Cardiac muscle cell (in vitro differentiated cells and primary cell): ENCODE results near the gene FHIP2A. TPM values are rescaled to one million over a fixed set of nuclear protein-coding genes. Genes with fewer than 3 reads are reported as not detected.

Experiments used
- DNase-seq, 2 donors: peaks; one replicate each; pipeline versions ENCODE4 v3.0.0 to v3.0.0-alpha.2; 2010 to 2017; ENCODE audit warnings: low read depth in 1 of 2, low spot score in 1 of 2
- H3K27ac ChIP-seq: fragments of 200-600 bp; sonication (generic); 2 replicates; pipeline ENCODE4 v1.5.1; 2016
- H3K27me3 ChIP-seq: fragments of 200-600 bp; sonication (generic); 2 replicates; pipeline ENCODE4 v1.6.0; 2016; ENCODE audit warnings: control low read depth
- H3K36me3 ChIP-seq: fragments of 200-600 bp; sonication (generic); 2 replicates; pipeline ENCODE4 v1.5.1; 2016; ENCODE audit warnings: control low read depth
- H3K4me1 ChIP-seq: fragments of 200-600 bp; sonication (generic); 2 replicates; pipeline ENCODE4 v1.8.1; 2017; ENCODE audit warnings: low read depth, mild to moderate bottlenecking, mixed run types
- H3K4me3 ChIP-seq: fragments of 200-600 bp; sonication (generic); 2 replicates; pipeline ENCODE4 v1.5.1; 2016; ENCODE audit warnings: mild to moderate bottlenecking
- H3K9me3 ChIP-seq: fragments of 200-600 bp; sonication (generic); 2 replicates; pipeline ENCODE4 v1.5.1; 2017; ENCODE audit warnings: low read depth, mild to moderate bottlenecking, control low read depth
- polyA plus RNA-seq: library from polyadenylated mRNA; unstranded; fragments of >200 nt; fragmentation: Nextera tagmentation; extraction: Ambion mirVana; gene quantifications from 2 replicates; pipeline ENCODE4 v1.2.1, GENCODE V29; 2016
- total RNA-seq: library from RNA; depleted of rRNA; stranded (reverse); fragments of >200 nt; gene quantifications from 2 replicates; pipeline ENCODE4 v1.2.3, GENCODE V29; 2016
- TF ChIP-seq, protein P1 (sequence below): IDR thresholded peaks from 2 replicates; pipeline ENCODE4 v1.5.1; 2012; ENCODE audit warnings: low read depth, mild to moderate bottlenecking, low read length

Gene FHIP2A
- total and polyA plus RNA-seq, 2 experiments from 2014 or later = 14.8 to 49.4 TPM

DNA sequence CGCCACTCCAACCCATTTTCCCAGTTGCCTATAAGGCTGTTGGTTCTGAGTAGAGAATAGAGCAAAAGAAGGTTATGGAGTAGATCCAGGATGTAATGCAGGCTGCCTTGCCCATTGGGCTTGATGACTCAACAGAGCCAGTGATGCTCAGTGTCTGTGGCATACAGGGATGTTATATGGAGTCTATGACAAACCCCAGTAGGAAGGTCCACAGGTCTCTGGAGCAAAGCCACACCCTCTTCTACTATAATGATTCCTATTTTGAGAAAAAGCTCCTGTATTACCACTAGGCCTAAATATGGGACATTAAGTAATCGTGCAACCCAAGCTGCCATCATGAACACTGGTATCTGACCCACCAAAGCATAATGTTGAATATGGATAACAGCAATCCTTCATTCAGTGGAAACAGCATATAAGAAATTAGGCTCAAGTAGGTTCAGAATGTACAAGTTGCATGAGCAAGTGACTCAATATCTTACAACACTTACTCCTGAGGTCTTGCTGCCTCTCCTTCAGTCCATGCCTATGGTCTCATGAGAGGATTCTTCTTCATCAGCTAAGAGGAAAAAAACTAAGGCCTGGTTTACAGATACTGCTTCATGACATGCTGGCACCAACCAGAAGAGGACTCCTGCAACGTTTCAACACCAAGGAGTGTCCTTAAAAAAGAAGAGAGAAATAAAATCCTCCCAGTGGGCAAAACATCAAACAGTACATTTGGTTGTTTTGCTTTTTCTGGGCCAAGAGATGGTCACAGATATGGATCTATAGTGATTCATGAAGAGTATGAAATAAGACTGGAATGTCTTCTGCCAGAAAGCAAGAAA lies 14.8 kb upstream of the FHIP2A start:
- H3K4me3 ChIP-seq = no peak overlapping the region
- H3K4me1 ChIP-seq = no peaks in the 10 kb centered on the region
- H3K27me3 ChIP-seq = no peaks in the 10 kb centered on the region
- H3K36me3 ChIP-seq = no peaks in the 10 kb centered on the region
- no peaks in the 10 kb centered on the region for H3K9me3 ChIP-seq
- no peak overlapping the region for H3K27ac ChIP-seq
- TF ChIP-seq, protein P1, sequence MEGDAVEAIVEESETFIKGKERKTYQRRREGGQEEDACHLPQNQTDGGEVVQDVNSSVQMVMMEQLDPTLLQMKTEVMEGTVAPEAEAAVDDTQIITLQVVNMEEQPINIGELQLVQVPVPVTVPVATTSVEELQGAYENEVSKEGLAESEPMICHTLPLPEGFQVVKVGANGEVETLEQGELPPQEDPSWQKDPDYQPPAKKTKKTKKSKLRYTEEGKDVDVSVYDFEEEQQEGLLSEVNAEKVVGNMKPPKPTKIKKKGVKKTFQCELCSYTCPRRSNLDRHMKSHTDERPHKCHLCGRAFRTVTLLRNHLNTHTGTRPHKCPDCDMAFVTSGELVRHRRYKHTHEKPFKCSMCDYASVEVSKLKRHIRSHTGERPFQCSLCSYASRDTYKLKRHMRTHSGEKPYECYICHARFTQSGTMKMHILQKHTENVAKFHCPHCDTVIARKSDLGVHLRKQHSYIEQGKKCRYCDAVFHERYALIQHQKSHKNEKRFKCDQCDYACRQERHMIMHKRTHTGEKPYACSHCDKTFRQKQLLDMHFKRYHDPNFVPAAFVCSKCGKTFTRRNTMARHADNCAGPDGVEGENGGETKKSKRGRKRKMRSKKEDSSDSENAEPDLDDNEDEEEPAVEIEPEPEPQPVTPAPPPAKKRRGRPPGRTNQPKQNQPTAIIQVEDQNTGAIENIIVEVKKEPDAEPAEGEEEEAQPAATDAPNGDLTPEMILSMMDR = no peak
- DNase-seq = peak in 1 of 2 donors; percentile 10

DNA sequence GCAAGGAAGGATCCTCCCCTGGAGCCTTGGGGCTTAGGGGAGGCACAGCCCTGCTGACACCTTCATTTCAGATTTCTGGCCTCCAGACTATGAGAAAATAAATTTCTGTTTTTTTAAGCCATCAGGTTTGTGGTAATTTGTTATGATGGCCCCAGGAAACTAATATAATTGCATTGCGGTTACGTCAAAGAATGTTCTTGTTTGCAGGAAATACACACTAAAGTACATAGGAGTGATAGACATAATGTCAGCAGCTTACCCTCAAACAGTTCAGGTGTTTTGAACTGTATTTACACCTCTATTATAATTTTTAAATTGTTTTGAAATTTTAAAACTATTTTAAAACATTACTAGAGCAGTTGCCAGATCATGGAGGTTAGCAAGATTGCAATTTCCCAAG lies 12.6 kb upstream of the FHIP2A start:
- Histone ChIP-seq H3K36me3 (no peaks in the 10 kb centered on the region), H3K4me1 (no peaks in the 10 kb centered on the region), H3K4me3 (no peak overlapping the region), H3K27me3 (no peaks in the 10 kb centered on the region), H3K27ac (no peak overlapping the region), H3K9me3 (no peaks in the 10 kb centered on the region)
- no peak for DNase-seq
- TF ChIP-seq, protein P1 = no peak

DNA sequence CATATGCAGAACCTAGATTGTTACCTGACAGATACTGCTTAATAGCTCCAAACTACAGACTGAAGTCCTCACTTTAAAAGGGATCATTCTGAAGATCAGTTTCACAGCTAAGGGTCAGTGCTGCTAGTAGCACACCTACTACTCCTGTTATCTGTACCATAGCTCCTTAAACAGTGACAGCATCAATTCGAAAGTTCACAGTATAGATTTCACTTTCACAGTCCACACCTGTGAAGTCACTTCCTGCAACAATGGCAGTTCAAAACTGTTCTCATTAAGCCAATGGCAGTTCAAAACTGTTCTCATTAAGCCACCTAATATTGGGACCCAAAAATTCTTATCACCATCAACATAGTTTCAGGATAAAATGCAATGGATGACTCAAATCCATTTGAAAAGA lies 10.7 kb upstream of the FHIP2A start:
- no peaks in the 10 kb centered on the region for H3K9me3 ChIP-seq

DNA sequence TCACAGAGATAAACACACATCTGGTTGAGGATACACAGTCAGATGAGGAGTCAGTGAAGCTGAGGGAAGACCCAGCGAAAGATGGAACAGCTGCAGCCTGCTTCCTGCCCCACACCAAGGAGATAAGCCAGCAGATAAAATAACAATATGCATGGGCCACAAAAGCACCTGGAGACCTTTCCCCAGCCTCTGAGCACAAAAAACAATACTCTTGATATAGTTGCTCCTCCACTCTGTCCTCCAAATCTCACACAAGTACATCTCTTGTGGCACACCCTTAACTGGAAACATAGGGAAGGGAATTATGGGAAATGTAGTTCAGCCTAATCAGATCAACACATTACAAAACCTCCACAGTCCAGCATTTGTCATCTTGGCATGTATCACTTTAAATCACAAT lies 9.7 kb upstream of the FHIP2A start:
- no peaks in the 10 kb centered on the region for H3K36me3 ChIP-seq
- DNase-seq = no peak
- H3K27ac ChIP-seq = no peak overlapping the region
- H3K27me3 ChIP-seq = no peaks in the 10 kb centered on the region
- no peak overlapping the region for H3K4me3 ChIP-seq
- no peaks in the 10 kb centered on the region for H3K4me1 ChIP-seq
- H3K9me3 ChIP-seq = no peaks in the 10 kb centered on the region
- TF ChIP-seq, protein P1 = no peak

More for the DNA sequence above, 10.7 kb upstream of the FHIP2A start:
- TF ChIP-seq, protein P1 = no peak
- H3K36me3 ChIP-seq = no peaks in the 10 kb centered on the region
- H3K4me1 ChIP-seq = no peaks in the 10 kb centered on the region
- no peak for DNase-seq
- H3K27me3 ChIP-seq = no peaks in the 10 kb centered on the region
- no peak overlapping the region for H3K27ac ChIP-seq
- no peak overlapping the region for H3K4me3 ChIP-seq

DNA sequence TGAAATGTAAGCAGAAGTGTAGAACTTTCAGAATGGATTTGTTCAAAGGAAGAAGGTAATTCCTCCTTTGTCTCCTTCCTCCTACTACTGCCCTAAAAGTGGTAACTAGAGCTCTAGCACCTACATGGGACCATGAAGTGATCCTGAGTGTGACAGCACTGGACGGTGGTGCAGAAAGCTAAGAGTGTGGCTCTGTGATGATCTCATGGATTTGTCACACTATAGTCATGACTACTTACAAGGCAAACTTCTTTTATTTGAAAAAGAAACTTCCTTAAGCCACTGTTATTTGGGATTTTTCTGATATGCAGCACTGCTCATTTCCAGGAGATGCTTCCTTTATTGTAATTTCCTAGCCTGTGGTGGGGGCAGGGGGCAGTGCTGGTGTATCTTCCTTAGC lies 5.8 kb upstream of the FHIP2A start:
- Histone ChIP-seq H3K9me3 (no peaks in the 10 kb centered on the region), H3K27me3 (no peaks in the 10 kb centered on the region), H3K4me1 (no peaks in the 10 kb centered on the region), H3K27ac (no peak overlapping the region), H3K36me3 (no peaks in the 10 kb centered on the region), H3K4me3 (no peak overlapping the region)
- TF ChIP-seq, protein P1 = no peak
- no peak for DNase-seq
